Activated CD8-positive, alpha-beta T cell treated with anti-CD3 and anti-CD28 coated beads for 36 hours (primary cell): Measurements from ENCODE around the gene ATP9B. TPM values are rescaled to one million over a fixed set of nuclear protein-coding genes. Genes with fewer than 3 reads are reported as not detected.

Experiments
- ATAC-seq: fragments of 200-7000 bp; cut with Tn5 transposase; one replicate; pipeline ENCODE4 v1.10.0; 2021; ENCODE audit warnings: mild to moderate bottlenecking, moderate library complexity
- CTCF ChIA-PET: fragments of 350-600 bp; sonication (Branson Sonifier 250); formaldehyde crosslinking; loops from one replicate; lab custom pipeline; 2021; ENCODE audit warnings: antibody characterized with exemption; lab: Charles Lee
- POLR2A ChIA-PET: fragments of 350-600 bp; sonication (Branson Sonifier 250); formaldehyde crosslinking; loops from one replicate; lab custom pipeline; 2021; ENCODE audit warnings: antibody characterized with exemption; lab: Charles Lee
- DNase-seq: peaks from one replicate; pipeline ENCODE4 v3.0.0-alpha.2; 2020
- H3K27ac Mint-ChIP-seq: one replicate; pipeline ENCODE4 v1.8.0; 2021; ENCODE audit warnings: mild to moderate bottlenecking, mixed read lengths
- H3K27me3 Mint-ChIP-seq: one replicate; pipeline ENCODE4 v1.8.0; 2021; ENCODE audit warnings: mixed read lengths
- H3K36me3 Mint-ChIP-seq: one replicate; pipeline ENCODE4 v1.8.0; 2021; ENCODE audit warnings: low read depth, mixed read lengths
- H3K4me1 Mint-ChIP-seq: one replicate; pipeline ENCODE4 v1.8.0; 2021; ENCODE audit warnings: low read depth, mixed read lengths
- H3K4me3 Mint-ChIP-seq: one replicate; pipeline ENCODE4 v1.8.0; 2021; ENCODE audit warnings: mild to moderate bottlenecking, moderate library complexity, mixed read lengths
- H3K9me3 Mint-ChIP-seq: one replicate; pipeline ENCODE4 v1.8.0; 2021; ENCODE audit warnings: mixed read lengths
- CTCF ChIP-seq: fragments of 200-600 bp; IDR thresholded peaks from one replicate; pipeline ENCODE4 v1.8.0; 2022; ENCODE audit warnings: antibody characterized with exemption, mild to moderate bottlenecking
- intact Hi-C: fragments of 100-400 bp; cut with micrococcal nuclease; formaldehyde crosslinking; loops from one replicate; pipeline ENCODE4 v1.10.0; 2022
- total RNA-seq, 2 experiments: library from RNA; stranded (reverse); gene quantifications; one replicate each; pipeline ENCODE4 v1.2.3, GENCODE V29; 2021

Gene ATP9B
- total RNA-seq, 2 experiments from 2014 or later: 18.9 to 21.1 TPM

- ATAC-seq: no peak
Measured at GRCh38 chr18:79344208-79344581, 275.0 kb downstream of the ATP9B start.

GRCh38 chr18:79345366-79345765 lies 276.2 kb downstream of the ATP9B start:
- ATAC-seq: no peak
- H3K9me3 Mint-ChIP-seq: no peaks in the 10 kb centered on the region
- no peak for DNase-seq
- no peaks in the 10 kb centered on the region for H3K4me1 Mint-ChIP-seq
- CTCF ChIA-PET: no interaction called here
- POLR2A ChIA-PET: interaction anchor here (0.6 kb wide), 1 partner anchor 594 kb away, joined by 3 read pairs; no protein-coding TSS in a partner anchor
- H3K4me3 Mint-ChIP-seq: no peak overlapping the region
- H3K36me3 Mint-ChIP-seq: peaks cover 30% of the 10 kb centered on the region
- no peak overlapping the region for H3K27ac Mint-ChIP-seq
- intact Hi-C loops: no loop called here
- TF ChIP-seq CTCF: no peak
- H3K27me3 Mint-ChIP-seq: no peaks in the 10 kb centered on the region

More at GRCh38 chr18:79344208-79344581, 275.0 kb downstream of the ATP9B start:
- peaks cover 2% of the 10 kb centered on the region for H3K9me3 Mint-ChIP-seq
- no peaks in the 10 kb centered on the region for H3K27me3 Mint-ChIP-seq
- no peaks in the 10 kb centered on the region for H3K4me1 Mint-ChIP-seq
- ChIA-PET CTCF (no interaction called here), POLR2A (no interaction called here)
- no peak for DNase-seq
- no peak for TF ChIP-seq CTCF
- no peak overlapping the region for H3K27ac Mint-ChIP-seq
- intact Hi-C loops: no loop called here
- no peak overlapping the region for H3K4me3 Mint-ChIP-seq
- peaks cover 34% of the 10 kb centered on the region for H3K36me3 Mint-ChIP-seq

- H3K27me3 Mint-ChIP-seq: no peaks in the 10 kb centered on the region
- no peak for TF ChIP-seq CTCF
- intact Hi-C loops: no loop called here
- H3K9me3 Mint-ChIP-seq: no peaks in the 10 kb centered on the region
- CTCF ChIA-PET: no interaction called here
- no peak overlapping the region for H3K27ac Mint-ChIP-seq
- DNase-seq (no peak), ATAC-seq (no peak)
- POLR2A ChIA-PET: interaction anchor here (0.6 kb wide), 1 partner anchor 595 kb away, joined by 3 read pairs; no protein-coding TSS in a partner anchor
- no peak overlapping the region for H3K4me3 Mint-ChIP-seq
- H3K36me3 Mint-ChIP-seq: peaks cover 30% of the 10 kb centered on the region
- no peaks in the 10 kb centered on the region for H3K4me1 Mint-ChIP-seq
Measured at GRCh38 chr18:79345981-79346380, 276.8 kb downstream of the ATP9B start.

- no peak overlapping the region for H3K27ac Mint-ChIP-seq
- no peak for TF ChIP-seq CTCF
Measured at GRCh38 chr18:79348066-79348465, 278.9 kb downstream of the ATP9B start.

GRCh38 chr18:79352432-79352831 lies 283.2 kb downstream of the ATP9B start:
- TF ChIP-seq CTCF: no peak
- POLR2A ChIA-PET: no interaction called here
- Mint-ChIP-seq H3K27ac (no peak overlapping the region), H3K27me3 (no peaks in the 10 kb centered on the region), H3K4me1 (no peaks in the 10 kb centered on the region), H3K36me3 (peaks cover 7% of the 10 kb centered on the region), H3K9me3 (no peaks in the 10 kb centered on the region), H3K4me3 (no peak overlapping the region)
- DNase-seq (no peak), ATAC-seq (no peak)
- intact Hi-C loops: no loop called here
- CTCF ChIA-PET: no interaction called here

More at GRCh38 chr18:79348066-79348465, 278.9 kb downstream of the ATP9B start:
- no peak for ATAC-seq
- no peaks in the 10 kb centered on the region for H3K27me3 Mint-ChIP-seq
- no peak for DNase-seq
- H3K36me3 Mint-ChIP-seq: peaks cover 27% of the 10 kb centered on the region
- ChIA-PET CTCF (no interaction called here), POLR2A (no interaction called here)
- H3K4me3 Mint-ChIP-seq: no peak overlapping the region
- no peaks in the 10 kb centered on the region for H3K9me3 Mint-ChIP-seq
- no peaks in the 10 kb centered on the region for H3K4me1 Mint-ChIP-seq
- intact Hi-C loops: no loop called here
